ENCODE measurements around the gene ZNF236. TPM values are rescaled to one million over a fixed set of nuclear protein-coding genes. Genes with fewer than 3 reads are reported as not detected.
"Not testable (repeated sequence)": the region's sequence is repeated elsewhere in the genome, so short reads cannot be mapped to it uniquely, and the experiment has no call there.

The ZNF236 gene
- total and polyA plus RNA-seq, 8 donors = 2.6 to 13.3 (median 6.7) TPM

DNA sequence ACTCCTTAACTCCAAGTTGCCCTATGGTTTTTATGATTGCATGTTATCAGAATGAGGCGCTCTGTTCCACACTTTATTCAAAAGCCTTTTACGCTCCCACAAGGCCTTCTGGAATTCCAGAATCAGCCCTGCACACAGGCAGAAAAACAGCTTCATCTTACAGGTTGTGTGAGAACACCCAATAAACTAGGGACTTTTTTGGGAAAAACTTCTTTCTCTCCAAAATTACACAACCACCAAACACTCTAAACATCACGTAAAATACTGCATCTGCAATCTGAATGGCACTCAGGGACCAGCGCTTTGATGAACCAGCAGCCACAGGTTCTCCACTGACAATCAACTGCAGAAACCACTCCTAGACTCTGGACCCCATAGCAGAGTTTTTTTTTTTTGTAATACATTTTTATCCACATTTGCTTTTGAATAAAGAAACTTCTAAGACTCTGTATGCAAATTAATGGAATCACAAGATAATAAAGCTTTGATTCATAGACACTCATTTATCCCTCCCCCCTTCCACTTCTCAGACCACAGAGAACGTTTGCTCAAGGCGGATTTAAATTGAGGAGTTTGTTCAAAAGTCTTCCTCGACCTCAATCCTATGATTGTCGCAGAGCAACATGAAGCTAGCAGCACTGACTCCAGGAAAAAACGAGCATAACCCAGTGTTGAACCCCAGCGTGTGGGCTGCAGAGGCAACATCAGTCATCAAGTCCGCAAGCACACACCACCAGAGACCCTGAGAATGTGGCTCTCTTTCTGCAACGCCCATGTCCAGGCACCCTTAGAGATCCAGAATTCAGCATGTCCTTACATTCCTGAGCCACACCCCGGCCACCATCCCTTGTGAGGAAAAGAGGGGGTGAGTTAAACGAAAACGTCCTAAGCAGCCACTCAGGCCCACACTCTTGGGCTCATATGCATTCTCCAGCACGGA lies 193.7 kb downstream of the ZNF236 start:
- TF ChIP-seq, protein P1, sequence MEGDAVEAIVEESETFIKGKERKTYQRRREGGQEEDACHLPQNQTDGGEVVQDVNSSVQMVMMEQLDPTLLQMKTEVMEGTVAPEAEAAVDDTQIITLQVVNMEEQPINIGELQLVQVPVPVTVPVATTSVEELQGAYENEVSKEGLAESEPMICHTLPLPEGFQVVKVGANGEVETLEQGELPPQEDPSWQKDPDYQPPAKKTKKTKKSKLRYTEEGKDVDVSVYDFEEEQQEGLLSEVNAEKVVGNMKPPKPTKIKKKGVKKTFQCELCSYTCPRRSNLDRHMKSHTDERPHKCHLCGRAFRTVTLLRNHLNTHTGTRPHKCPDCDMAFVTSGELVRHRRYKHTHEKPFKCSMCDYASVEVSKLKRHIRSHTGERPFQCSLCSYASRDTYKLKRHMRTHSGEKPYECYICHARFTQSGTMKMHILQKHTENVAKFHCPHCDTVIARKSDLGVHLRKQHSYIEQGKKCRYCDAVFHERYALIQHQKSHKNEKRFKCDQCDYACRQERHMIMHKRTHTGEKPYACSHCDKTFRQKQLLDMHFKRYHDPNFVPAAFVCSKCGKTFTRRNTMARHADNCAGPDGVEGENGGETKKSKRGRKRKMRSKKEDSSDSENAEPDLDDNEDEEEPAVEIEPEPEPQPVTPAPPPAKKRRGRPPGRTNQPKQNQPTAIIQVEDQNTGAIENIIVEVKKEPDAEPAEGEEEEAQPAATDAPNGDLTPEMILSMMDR (IDR thresholded peaks at IDR 0.05) = no peak
- Histone ChIP-seq H3K27me3 (no peaks in the 10 kb centered on the region), H3K36me3 (peaks cover 0 to 11% (median 3%) of the 10 kb centered on the region in 3 donors), H3K4me1 (no peaks in the 10 kb centered on the region), H3K27ac (no peak overlapping the region), H3K4me3 (no peak overlapping the region), H3K9me3 (no peaks in the 10 kb centered on the region)
- FAIRE-seq (no peak), ATAC-seq (no peak), DNase-seq (no peak)
- WGBS, 2 donors = 87 to 89% methylated on average over 16 of the region's 16 CpGs
- intact Hi-C loops (cut with DNase I) = no loop called here

DNA sequence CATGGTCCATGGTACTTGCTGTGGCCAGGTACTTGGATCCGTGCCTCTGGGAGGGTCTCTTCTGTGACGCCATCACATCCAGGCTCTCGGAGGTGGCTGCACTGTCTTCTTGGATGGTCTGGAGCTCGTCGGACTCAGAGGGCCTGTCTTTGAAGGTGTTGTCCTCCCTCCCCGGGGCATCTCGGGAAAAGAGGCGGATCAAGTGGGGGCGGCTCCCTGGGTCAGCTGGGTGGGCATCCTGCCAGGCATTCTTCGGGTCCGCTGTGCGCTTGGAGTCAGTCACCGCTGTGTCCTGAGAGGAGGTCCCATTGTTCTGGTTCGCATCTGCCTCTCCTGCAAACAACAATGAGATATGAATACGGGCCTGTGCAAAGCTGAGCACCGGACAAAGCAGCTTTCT lies 194.6 kb downstream of the ZNF236 start:
- Histone ChIP-seq H3K4me1 (no peaks in the 10 kb centered on the region), H3K27me3 (no peaks in the 10 kb centered on the region), H3K27ac (no peak overlapping the region), H3K4me3 (no peak overlapping the region), H3K36me3 (peaks cover 0 to 11% (median 3%) of the 10 kb centered on the region in 3 donors), H3K9me3 (no peaks in the 10 kb centered on the region)
- WGBS, 2 donors = 95 to 96% methylated on average over 16 of the region's 16 CpGs
- TF ChIP-seq, protein P1 (IDR thresholded peaks at IDR 0.05) = no peak
- intact Hi-C loops (cut with DNase I) = no loop called here
- DNase-seq = peak in 1 of 6 donors; percentile 34
- FAIRE-seq = no peak
- no peak for ATAC-seq

- no peaks in the 10 kb centered on the region for H3K9me3 ChIP-seq
- no peak for DNase-seq
Observed at GRCh38 chr18:77017355-77017754, 195.0 kb downstream of the ZNF236 start.

GRCh38 chr18:77018650-77019049 lies 196.3 kb downstream of the ZNF236 start:
- H3K9me3 ChIP-seq; intact Hi-C loops (cut with DNase I); H3K4me3 ChIP-seq; ATAC-seq; FAIRE-seq; H3K4me1 ChIP-seq; H3K27ac ChIP-seq; DNase-seq; H3K27me3 ChIP-seq: not testable (repeated sequence)
- peaks cover 0 to 11% (median 3%) of the 10 kb centered on the region in 3 donors for H3K36me3 ChIP-seq

More at GRCh38 chr18:77017355-77017754, 195.0 kb downstream of the ZNF236 start:
- intact Hi-C loops (cut with DNase I) = no loop called here
- H3K27me3 ChIP-seq = no peaks in the 10 kb centered on the region
- TF ChIP-seq, protein P1 (IDR thresholded peaks at IDR 0.05) = no peak
- H3K36me3 ChIP-seq = peaks cover 0 to 11% (median 3%) of the 10 kb centered on the region in 3 donors
- no peaks in the 10 kb centered on the region for H3K4me1 ChIP-seq
- ATAC-seq = no peak
- no peak for FAIRE-seq
- WGBS, 2 donors = 84 to 86% methylated on average over 6 of the region's 6 CpGs
- no peak overlapping the region for H3K4me3 ChIP-seq
- H3K27ac ChIP-seq = no peak overlapping the region

- no peak for ATAC-seq
- TF ChIP-seq, protein P1 (IDR thresholded peaks at IDR 0.05) = no peak
- FAIRE-seq = no peak
- Histone ChIP-seq H3K9me3 (no peaks in the 10 kb centered on the region), H3K36me3 (peaks cover 0 to 11% (median 3%) of the 10 kb centered on the region in 3 donors), H3K27ac (no peak overlapping the region), H3K4me3 (no peak overlapping the region), H3K4me1 (no peaks in the 10 kb centered on the region), H3K27me3 (no peaks in the 10 kb centered on the region)
- DNase-seq = peak in 1 of 6 donors; percentile 43
- intact Hi-C loops (cut with DNase I) = no loop called here
- WGBS, 2 donors = 95 to 98% methylated on average over 9 of the region's 9 CpGs
Observed at GRCh38 chr18:77019641-77020040, 197.3 kb downstream of the ZNF236 start.
